ENCODE data around the gene EIF2B5.

EIF2B5 gene

GRCh38 chr3:184135149-184135910, at the start of gene EIF2B5:
EIF2B5 (plus strand) TSS chr3:184135358; CDS start chr3:184135386, 28 bp downstream.
- peak; percentile 85 for DNase-seq
- TF ChIP-seq CTCF (IDR thresholded peaks at IDR 0.05; ENCODE audit: low read depth, low read length, missing control alignments) = peak; percentile 50
- in situ Hi-C loops (cut with HindIII; ENCODE audit: low pct_ligation_motif_present, low sequenced_read_pairs) = no loop called here
- H3K4me3 ChIP-seq (ENCODE audit: low read depth, low read length) = peak within 1 kb of the TSS; percentile 96
- no peaks in the 10 kb centered on the region for H3K27me3 ChIP-seq (replicated peaks)
- peak within 1 kb of the TSS; percentile 79 for H3K27ac ChIP-seq
- peaks cover 8% of the 10 kb centered on the region for H3K36me3 ChIP-seq (replicated peaks)

- H3K4me3 ChIP-seq (ENCODE audit: low read depth, low read length) = no peak overlapping the region
- H3K36me3 ChIP-seq (replicated peaks) = no peaks in the 10 kb centered on the region
- H3K27me3 ChIP-seq (replicated peaks) = no peaks in the 10 kb centered on the region
- DNase-seq = no peak
- H3K27ac ChIP-seq = no peak overlapping the region
- TF ChIP-seq CTCF (IDR thresholded peaks at IDR 0.05; ENCODE audit: low read depth, low read length, missing control alignments) = no peak
- in situ Hi-C loops (cut with HindIII; ENCODE audit: low pct_ligation_motif_present, low sequenced_read_pairs) = no loop called here
Measured at GRCh38 chr3:184085389-184085852, 49.7 kb upstream of the EIF2B5 start.

GRCh38 chr3:184092199-184092598, 43.0 kb upstream of the EIF2B5 start:
- in situ Hi-C loops (cut with HindIII; ENCODE audit: low pct_ligation_motif_present, low sequenced_read_pairs) = no loop called here
- no peaks in the 10 kb centered on the region for H3K36me3 ChIP-seq (replicated peaks)
- no peak overlapping the region for H3K4me3 ChIP-seq (ENCODE audit: low read depth, low read length)
- no peak for TF ChIP-seq CTCF (IDR thresholded peaks at IDR 0.05; ENCODE audit: low read depth, low read length, missing control alignments)
- DNase-seq = no peak
- no peaks in the 10 kb centered on the region for H3K27me3 ChIP-seq (replicated peaks)
- H3K27ac ChIP-seq = no peak overlapping the region

GRCh38 chr3:184096811-184097383, 38.3 kb upstream of the EIF2B5 start, which contains the start of gene HTR3E:
HTR3E (plus strand) TSS chr3:184097064; CDS start chr3:184097530, 466 bp downstream.
- no peak for TF ChIP-seq CTCF (IDR thresholded peaks at IDR 0.05; ENCODE audit: low read depth, low read length, missing control alignments)

GRCh38 chr3:184097556-184097955, 37.6 kb upstream of the EIF2B5 start:
- no peak overlapping the region for H3K27ac ChIP-seq
- DNase-seq = no peak
- no peak overlapping the region for H3K4me3 ChIP-seq (ENCODE audit: low read depth, low read length)
- no peaks in the 10 kb centered on the region for H3K27me3 ChIP-seq (replicated peaks)
- TF ChIP-seq CTCF (IDR thresholded peaks at IDR 0.05; ENCODE audit: low read depth, low read length, missing control alignments) = no peak
- in situ Hi-C loops (cut with HindIII; ENCODE audit: low pct_ligation_motif_present, low sequenced_read_pairs) = no loop called here
- no peaks in the 10 kb centered on the region for H3K36me3 ChIP-seq (replicated peaks)

More at GRCh38 chr3:184096811-184097383, 38.3 kb upstream of the EIF2B5 start, which contains the start of gene HTR3E:
- Histone ChIP-seq H3K27ac (no peak within 1 kb of the TSS), H3K4me3 (ENCODE audit: low read depth, low read length) (no peak within 1 kb of the TSS), H3K36me3 (replicated peaks) (no peaks in the 10 kb centered on the region), H3K27me3 (replicated peaks) (no peaks in the 10 kb centered on the region)
- DNase-seq = no peak
- in situ Hi-C loops (cut with HindIII; ENCODE audit: low pct_ligation_motif_present, low sequenced_read_pairs) = no loop called here
